CD4-positive, alpha-beta T cell (primary cell): ENCODE measurements around the gene AMMECR1L. TPM values are rescaled to one million over a fixed set of nuclear protein-coding genes. Genes with fewer than 3 reads are reported as not detected.
A peak's percentile ranks its signal among the peaks of the same experiment; 100 is the strongest.
"Not testable (repeated sequence)": the region's sequence is repeated elsewhere in the genome, so short reads cannot be mapped to it uniquely, and the experiment has no call there.

ENCODE experiments used
- ATAC-seq: fragments of 200-7000 bp; cut with Tn5 transposase; one replicate; pipeline ENCODE4 v1.10.0; 2022; ENCODE audit warnings: mild to moderate bottlenecking; ENCODE audit not compliant: poor library complexity
- CTCF ChIA-PET: fragments of 350-600 bp; sonication (Branson Sonifier 250); formaldehyde crosslinking; loops from one replicate; lab custom pipeline; 2021; ENCODE audit warnings: antibody characterized with exemption, inconsistent platforms; lab: Charles Lee
- POLR2A ChIA-PET: fragments of 350-600 bp; sonication (Branson Sonifier 250); formaldehyde crosslinking; loops from one replicate; lab custom pipeline; 2021; ENCODE audit warnings: antibody characterized with exemption, inconsistent platforms; lab: Charles Lee
- DNase-seq, 14 experiments: peaks; one replicate each; pipeline ENCODE4 v3.0.0-alpha.2; 2013 to 2020; ENCODE audit warnings: mixed read lengths in 2 of 14
- H3K27ac ChIP-seq, 2 donors: one replicate each; pipeline versions ENCODE4 v1.5.1 to v1.7.0; 2013; ENCODE audit warnings: low read length in 2 of 2, low read depth in 1 of 2, mild to moderate bottlenecking in 1 of 2
- H3K27me3 ChIP-seq, 2 experiments: 1 replicate in 1 of 2; 2 replicates in 1 of 2; pipeline versions ENCODE4 v1.6.1 to v1.7.0; 2013; ENCODE audit warnings: low read length in 2 of 2, control low read depth in 1 of 2, mild to moderate bottlenecking in 1 of 2, moderate library complexity in 1 of 2; ENCODE audit not compliant: insufficient read depth in 2 of 2, control insufficient read depth in 1 of 2
- H3K36me3 ChIP-seq: one replicate; pipeline ENCODE4 v1.6.1; 2013; ENCODE audit warnings: low read length, control low read depth; ENCODE audit not compliant: insufficient read depth
- H3K4me1 ChIP-seq: one replicate; pipeline ENCODE4 v1.6.1; 2013; ENCODE audit warnings: low read length, control low read depth; ENCODE audit not compliant: insufficient read depth
- H3K4me3 ChIP-seq: one replicate; pipeline ENCODE4 v1.5.1; 2013; ENCODE audit warnings: mild to moderate bottlenecking, low read length, moderate library complexity
- H3K9me3 ChIP-seq, 2 experiments: 1 replicate in 1 of 2; 2 replicates in 1 of 2; pipeline versions ENCODE4 v1.6.1 to v1.7.0; 2013; ENCODE audit warnings: low read length in 2 of 2, mild to moderate bottlenecking in 2 of 2, control low read depth in 1 of 2, moderate library complexity in 1 of 2; ENCODE audit not compliant: control insufficient read depth in 1 of 2, insufficient read depth in 1 of 2
- H3K27ac Mint-ChIP-seq: one replicate; pipeline ENCODE4 v1.8.0; 2020; ENCODE audit warnings: mixed read lengths
- H3K27me3 Mint-ChIP-seq: one replicate; pipeline ENCODE4 v1.8.0; 2021; ENCODE audit warnings: mixed read lengths
- H3K36me3 Mint-ChIP-seq: one replicate; pipeline ENCODE4 v1.8.0; 2021; ENCODE audit warnings: low read depth, mixed read lengths
- H3K4me1 Mint-ChIP-seq: one replicate; pipeline ENCODE4 v1.8.0; 2021; ENCODE audit warnings: low read depth, mixed read lengths
- H3K4me3 Mint-ChIP-seq: one replicate; pipeline ENCODE4 v1.8.0; 2020; ENCODE audit warnings: mild to moderate bottlenecking, mixed read lengths
- H3K9me3 Mint-ChIP-seq: one replicate; pipeline ENCODE4 v1.8.0; 2020; ENCODE audit warnings: mixed read lengths
- intact Hi-C, 2 experiments: fragments of 100-400 bp; cut with DNase I in 1 of 2; cut with micrococcal nuclease in 1 of 2; formaldehyde crosslinking; loops; one replicate each; pipeline versions ENCODE4 v1.15.1 to v1.9.0; 2023 to 2025; cut with DNase I, micrococcal nuclease
- total RNA-seq, 174 experiments: library from RNA in 2 of 174; stranded (reverse) in 2 of 174; gene quantifications; one replicate each; pipeline ENCODE4 v1.2.3 and lab custom pipeline; 2021 to 2026
- TF ChIP-seq, protein P1 (sequence below): fragments of 200-600 bp; IDR thresholded peaks from one replicate; pipeline ENCODE4 v1.8.0; 2022; ENCODE audit warnings: antibody characterized with exemption, mild to moderate bottlenecking

Gene AMMECR1L
- total RNA-seq, 2 experiments from 2014 or later, result 9.6 to 10.1 TPM

- no peak for ATAC-seq
- peaks cover 49% of the 10 kb centered on the region for H3K4me1 Mint-ChIP-seq
- POLR2A ChIA-PET, result interaction anchor here (3.1 kb wide), 1 partner anchor 203 kb away, joined by 12 read pairs; the partner anchor contains the start of gene UGGT1
Measured at GRCh38 chr2:127887776-127888130, 2.0 kb upstream of the AMMECR1L start.

GRCh38 chr2:127887082-127887775 is 1.5 kb upstream of the AMMECR1L start:
- H3K9me3 Mint-ChIP-seq, result no peaks in the 10 kb centered on the region
- Histone ChIP-seq H3K36me3 (peaks cover 4% of the 10 kb centered on the region), H3K4me1 (peaks cover 18% of the 10 kb centered on the region), H3K27ac (peak overlapping the region in 1 of 2 donors; percentile 14), H3K4me3 (no peak overlapping the region), H3K9me3 (no peaks in the 10 kb centered on the region), H3K27me3 (no peaks in the 10 kb centered on the region)
- H3K27ac Mint-ChIP-seq, result peak overlapping the region; percentile 83
- ChIA-PET CTCF (no interaction called here), POLR2A (interaction anchor here (3.1 kb wide), 1 partner anchor 204 kb away, joined by 12 read pairs; the partner anchor contains the start of gene UGGT1)
- peaks cover 25% of the 10 kb centered on the region for H3K36me3 Mint-ChIP-seq
- no peaks in the 10 kb centered on the region for H3K27me3 Mint-ChIP-seq
- peak overlapping the region; percentile 90 for H3K4me3 Mint-ChIP-seq
- ATAC-seq (no peak), DNase-seq (no peak)
- H3K4me1 Mint-ChIP-seq, result peaks cover 49% of the 10 kb centered on the region
- intact Hi-C loops, result loop anchor here (5.0 to 10.0 kb wide), 3 partner anchors 140 to 502 kb away; partner anchors contain the start of genes MAP3K2 (in 1 of the 2) and SAP130 (in 1 of the 2)
- TF ChIP-seq, protein P1, sequence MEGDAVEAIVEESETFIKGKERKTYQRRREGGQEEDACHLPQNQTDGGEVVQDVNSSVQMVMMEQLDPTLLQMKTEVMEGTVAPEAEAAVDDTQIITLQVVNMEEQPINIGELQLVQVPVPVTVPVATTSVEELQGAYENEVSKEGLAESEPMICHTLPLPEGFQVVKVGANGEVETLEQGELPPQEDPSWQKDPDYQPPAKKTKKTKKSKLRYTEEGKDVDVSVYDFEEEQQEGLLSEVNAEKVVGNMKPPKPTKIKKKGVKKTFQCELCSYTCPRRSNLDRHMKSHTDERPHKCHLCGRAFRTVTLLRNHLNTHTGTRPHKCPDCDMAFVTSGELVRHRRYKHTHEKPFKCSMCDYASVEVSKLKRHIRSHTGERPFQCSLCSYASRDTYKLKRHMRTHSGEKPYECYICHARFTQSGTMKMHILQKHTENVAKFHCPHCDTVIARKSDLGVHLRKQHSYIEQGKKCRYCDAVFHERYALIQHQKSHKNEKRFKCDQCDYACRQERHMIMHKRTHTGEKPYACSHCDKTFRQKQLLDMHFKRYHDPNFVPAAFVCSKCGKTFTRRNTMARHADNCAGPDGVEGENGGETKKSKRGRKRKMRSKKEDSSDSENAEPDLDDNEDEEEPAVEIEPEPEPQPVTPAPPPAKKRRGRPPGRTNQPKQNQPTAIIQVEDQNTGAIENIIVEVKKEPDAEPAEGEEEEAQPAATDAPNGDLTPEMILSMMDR, result no peak

More at GRCh38 chr2:127887776-127888130, 2.0 kb upstream of the AMMECR1L start:
- peak overlapping the region; percentile 90 for H3K4me3 Mint-ChIP-seq
- H3K36me3 Mint-ChIP-seq, result peaks cover 21% of the 10 kb centered on the region
- Histone ChIP-seq H3K36me3 (peaks cover 3% of the 10 kb centered on the region), H3K4me1 (peaks cover 18% of the 10 kb centered on the region), H3K27me3 (no peaks in the 10 kb centered on the region), H3K4me3 (no peak overlapping the region), H3K9me3 (no peaks in the 10 kb centered on the region), H3K27ac (no peak overlapping the region)
- H3K27me3 Mint-ChIP-seq, result no peaks in the 10 kb centered on the region
- TF ChIP-seq, protein P1, result no peak
- intact Hi-C loops, result loop anchor here (2.0 to 10.0 kb wide), 5 partner anchors 137 to 503 kb away; partner anchors contain the start of genes MAP3K2 (in 1 of the 2) and SAP130 (in 1 of the 2)
- CTCF ChIA-PET, result no interaction called here
- H3K9me3 Mint-ChIP-seq, result no peaks in the 10 kb centered on the region
- H3K27ac Mint-ChIP-seq, result peak overlapping the region; percentile 83
- no peak for DNase-seq

DNA sequence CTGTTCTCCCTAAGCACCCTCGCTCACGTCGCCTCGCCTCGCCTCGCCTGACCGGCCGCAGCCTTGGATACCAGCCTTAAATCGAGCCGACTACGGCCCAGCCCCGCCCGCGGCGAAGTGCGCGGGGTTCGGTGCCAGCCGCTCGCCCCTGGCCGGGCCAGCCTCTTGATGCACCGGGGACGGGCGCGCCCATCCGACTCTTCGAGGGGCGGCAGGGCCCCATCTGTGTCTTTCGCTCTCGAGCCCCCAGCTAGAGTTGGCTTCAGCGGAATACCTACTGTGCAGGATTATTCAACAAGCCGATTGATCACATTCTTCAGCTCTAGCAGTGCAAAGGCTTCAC is 808 bp upstream of the AMMECR1L start:
- Mint-ChIP-seq H3K27ac (peak overlapping the region; percentile 83), H3K36me3 (peaks cover 32% of the 10 kb centered on the region), H3K4me3 (peak overlapping the region; percentile 88), H3K4me1 (peaks cover 54% of the 10 kb centered on the region)
- intact Hi-C loops, result loop anchor here (5.0 to 10.0 kb wide), 3 partner anchors 141 to 502 kb away; partner anchors contain the start of genes MAP3K2 (in 1 of the 2) and SAP130 (in 1 of the 2)
- H3K9me3 Mint-ChIP-seq, H3K27me3 ChIP-seq, H3K27me3 Mint-ChIP-seq, H3K9me3 ChIP-seq, CTCF ChIA-PET: not testable (repeated sequence)
- ATAC-seq, result peak; percentile 11
- Histone ChIP-seq H3K4me1 (peaks cover 18% of the 10 kb centered on the region), H3K4me3 (peak overlapping the region; percentile 58), H3K36me3 (peaks cover 11% of the 10 kb centered on the region), H3K27ac (peak overlapping the region; percentile 58 to 72)
- POLR2A ChIA-PET, result interaction anchor here (0.7 to 3.1 kb wide), 2 partner anchors 141 to 204 kb away, joined by 4 to 12 read pairs; partner anchors contain the start of genes SAP130 and UGGT1
- DNase-seq, result peak in 4 of 14 experiments; percentile 4 to 37 (median 24)

DNA sequence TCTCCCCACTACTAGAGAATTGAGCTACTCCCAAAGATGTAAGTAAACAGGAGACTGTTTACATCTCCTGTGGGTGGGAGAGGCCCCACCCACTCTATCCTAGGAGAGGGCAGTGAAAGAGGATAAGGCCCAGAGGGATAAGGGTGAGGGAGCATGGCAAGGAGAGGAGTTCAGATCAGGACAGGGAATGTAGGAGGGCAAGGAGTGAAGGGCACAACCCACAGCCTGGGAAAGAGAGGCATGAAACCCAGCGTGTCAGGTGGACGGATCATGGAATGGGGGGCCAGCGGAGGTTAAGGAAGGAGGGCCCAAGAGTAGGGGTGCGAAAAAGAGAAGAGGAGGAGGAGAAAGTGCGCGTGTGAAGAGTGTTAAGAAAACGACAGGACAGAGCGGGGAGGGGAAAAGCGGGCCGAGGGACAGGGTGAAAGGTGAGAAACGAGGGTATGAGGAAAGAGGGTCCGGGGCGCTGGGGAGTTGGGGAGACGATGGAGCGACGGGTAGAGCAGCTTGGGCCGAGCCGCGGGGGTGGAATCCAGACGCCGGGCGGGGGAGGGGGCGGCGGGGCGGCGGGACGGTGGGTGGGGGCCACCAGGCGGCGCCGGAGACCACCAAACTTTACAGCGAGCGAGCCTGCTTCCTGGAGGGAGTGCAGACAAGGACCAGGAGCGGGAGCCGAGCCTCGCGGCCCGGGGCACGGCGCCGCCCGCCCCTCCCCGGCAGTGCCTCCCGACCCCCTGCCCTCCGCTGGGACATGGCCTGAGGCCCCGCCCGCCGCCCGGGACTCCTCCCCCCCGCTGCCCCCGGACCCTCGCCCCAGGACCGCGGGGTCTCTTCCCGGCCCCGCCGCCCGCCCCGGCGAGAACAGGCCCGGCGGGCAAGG is 655 bp downstream of the AMMECR1L start:
- H3K27me3 Mint-ChIP-seq, CTCF ChIA-PET, H3K9me3 Mint-ChIP-seq, H3K27ac ChIP-seq, H3K27me3 ChIP-seq, H3K9me3 ChIP-seq: not testable (repeated sequence)
- Mint-ChIP-seq H3K4me1 (peaks cover 60% of the 10 kb centered on the region), H3K27ac (peak overlapping the region; percentile 88), H3K4me3 (peak overlapping the region; percentile 97), H3K36me3 (peaks cover 45% of the 10 kb centered on the region)
- DNase-seq (peak; percentile 4 to 51 (median 28)), ATAC-seq (peak; percentile 2)
- POLR2A ChIA-PET, result interaction anchor here (1.7 to 3.1 kb wide), 2 partner anchors 10 to 206 kb away, joined by 7 to 12 read pairs; partner anchors contain the start of gene UGGT1
- H3K4me3 ChIP-seq, result peak overlapping the region; percentile 46
- H3K4me1 ChIP-seq, result peaks cover 21% of the 10 kb centered on the region
- intact Hi-C loops, result loop anchor here (1.0 to 10.0 kb wide), 7 partner anchors 25 to 500 kb away; partner anchors contain the start of genes MAP3K2 (in 1 of the 2), SAP130 (in 1 of the 2), UGGT1 (in 1 of the 2) and WDR33 (in 1 of the 2)
- peaks cover 17% of the 10 kb centered on the region for H3K36me3 ChIP-seq
